Astrocyte (in vitro differentiated cells and primary cell): ENCODE data around the gene TMEM87B. TPM values are rescaled to one million over a fixed set of nuclear protein-coding genes. Genes with fewer than 3 reads are reported as not detected.
"Not testable (repeated sequence)": the region's sequence is repeated elsewhere in the genome, so short reads cannot be mapped to it uniquely, and the experiment has no call there.

Experiments
- DNase-seq: peaks from one replicate; pipeline ENCODE4 v3.0.0-alpha.2; 2010; ENCODE audit warnings: low read depth
- FAIRE-seq: peaks from 2 replicates; lab custom pipeline; 2011; peaks lifted over from hg19 to GRCh38; lab: Jason Lieb, UNC
- H2AFZ ChIP-seq: 2 replicates; pipeline ENCODE4 v1.6.0; 2012; ENCODE audit warnings: low read depth, low read length, inconsistent platforms
- H3K27ac ChIP-seq: 2 replicates; pipeline ENCODE4 v1.5.1; 2011; ENCODE audit warnings: low read depth, low read length, inconsistent platforms
- H3K27me3 ChIP-seq: 2 replicates; pipeline ENCODE4 v1.6.0; 2011; ENCODE audit warnings: low read length, inconsistent platforms; ENCODE audit not compliant: insufficient read depth
- H3K36me3 ChIP-seq: 2 replicates; pipeline ENCODE4 v1.5.1; 2011; ENCODE audit warnings: low read length, inconsistent platforms; ENCODE audit not compliant: insufficient read depth
- H3K4me1 ChIP-seq: 2 replicates; pipeline ENCODE4 v1.5.1; 2011; ENCODE audit warnings: low read length, inconsistent platforms; ENCODE audit not compliant: insufficient read depth
- H3K4me2 ChIP-seq: 2 replicates; pipeline ENCODE4 v1.6.0; 2012; ENCODE audit warnings: low read length, inconsistent platforms
- H3K4me3 ChIP-seq: 2 replicates; pipeline ENCODE4 v1.5.1; 2011; ENCODE audit warnings: low read depth, mild to moderate bottlenecking, low read length, inconsistent platforms; ENCODE audit not compliant: insufficient read depth
- H3K79me2 ChIP-seq: 2 replicates; pipeline ENCODE4 v1.6.0; 2012; ENCODE audit warnings: mild to moderate bottlenecking, low read length, inconsistent platforms; ENCODE audit not compliant: insufficient read depth
- H3K9ac ChIP-seq: 2 replicates; pipeline ENCODE4 v1.6.0; 2012; ENCODE audit warnings: mild to moderate bottlenecking, low read length, inconsistent platforms
- H3K9me3 ChIP-seq: 2 replicates; pipeline ENCODE4 v1.5.1; 2012; ENCODE audit warnings: low read depth, mild to moderate bottlenecking, low read length, inconsistent platforms; ENCODE audit not compliant: insufficient read depth
- H4K20me1 ChIP-seq: 2 replicates; pipeline ENCODE4 v1.6.0; 2012; ENCODE audit warnings: low read length, inconsistent platforms; ENCODE audit not compliant: insufficient read depth
- H3K27ac Mint-ChIP-seq: one replicate; pipeline ENCODE4 v1.8.0; 2021; ENCODE audit warnings: mild to moderate bottlenecking, mixed read lengths; ENCODE audit not compliant: unreplicated experiment
- H3K27me3 Mint-ChIP-seq: one replicate; pipeline ENCODE4 v1.8.0; 2021; ENCODE audit warnings: low read depth, mixed read lengths; ENCODE audit not compliant: unreplicated experiment
- H3K36me3 Mint-ChIP-seq: one replicate; pipeline ENCODE4 v1.8.0; 2021; ENCODE audit warnings: low read depth, mixed read lengths; ENCODE audit not compliant: unreplicated experiment
- H3K4me1 Mint-ChIP-seq: one replicate; pipeline ENCODE4 v1.8.0; 2021; ENCODE audit warnings: low read depth, mixed read lengths; ENCODE audit not compliant: unreplicated experiment
- H3K4me3 Mint-ChIP-seq: one replicate; pipeline ENCODE4 v1.8.0; 2021; ENCODE audit warnings: mild to moderate bottlenecking, moderate library complexity, mixed read lengths; ENCODE audit not compliant: unreplicated experiment
- H3K9me3 Mint-ChIP-seq: one replicate; pipeline ENCODE4 v1.8.0; 2021; ENCODE audit warnings: mild to moderate bottlenecking, mixed read lengths; ENCODE audit not compliant: unreplicated experiment
- EZH2 ChIP-seq: IDR thresholded peaks from 2 replicates; pipeline ENCODE4 v1.6.1; 2012; ENCODE audit warnings: mild to moderate bottlenecking, low read length, inconsistent platforms; ENCODE audit not compliant: insufficient read depth
- total RNA-seq: library from RNA; stranded (reverse); gene quantifications from 2 replicates; pipeline ENCODE4 v1.2.1, GENCODE V29; 2021
- TF ChIP-seq, protein P1 (sequence below): IDR thresholded peaks from 2 replicates; pipeline ENCODE4 v1.5.1; 2011; ENCODE audit warnings: low read depth, mild to moderate bottlenecking, inconsistent platforms, low read length, moderate library complexity; ENCODE audit not compliant: insufficient read depth

The TMEM87B gene
- total RNA-seq, 1 donor from 2014 or later, result 27.2 TPM

DNA sequence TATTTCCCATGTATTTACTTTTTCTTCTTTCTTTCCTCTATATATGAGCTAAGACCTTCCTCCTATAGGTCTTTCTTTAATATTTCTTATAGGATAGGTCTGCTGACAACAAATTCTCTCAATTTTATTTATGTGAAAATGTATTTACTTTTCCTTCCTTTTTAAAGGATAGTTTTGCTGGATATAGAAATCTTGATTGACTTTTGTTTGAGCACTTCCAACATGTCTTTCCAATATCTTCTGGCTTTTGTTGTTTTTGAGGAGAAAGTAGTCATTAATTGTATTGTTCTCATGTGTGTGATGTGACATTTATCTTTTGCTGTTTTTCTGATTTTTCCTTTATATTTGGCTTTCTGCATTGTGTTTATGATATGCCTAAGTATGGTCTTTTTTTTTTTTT lies 54.2 kb downstream of the TMEM87B start:
- H3K9me3 Mint-ChIP-seq, result peaks cover 10% of the 10 kb centered on the region
- no peaks in the 10 kb centered on the region for H3K79me2 ChIP-seq
- H3K27me3 ChIP-seq, result no peaks in the 10 kb centered on the region
- no peak overlapping the region for H3K4me3 Mint-ChIP-seq
- no peak overlapping the region for H3K4me3 ChIP-seq
- H3K4me1 ChIP-seq, result no peaks in the 10 kb centered on the region
- no peaks in the 10 kb centered on the region for H3K27me3 Mint-ChIP-seq
- H4K20me1 ChIP-seq, result peaks cover 4% of the 10 kb centered on the region
- H3K9me3 ChIP-seq, result peaks cover 3% of the 10 kb centered on the region
- peaks cover 47% of the 10 kb centered on the region for H3K36me3 ChIP-seq
- peaks cover 43% of the 10 kb centered on the region for H3K36me3 Mint-ChIP-seq
- H3K4me2 ChIP-seq, result no peak overlapping the region
- DNase-seq, result no peak
- no peak overlapping the region for H3K27ac ChIP-seq
- no peak for FAIRE-seq
- TF ChIP-seq, protein P1, sequence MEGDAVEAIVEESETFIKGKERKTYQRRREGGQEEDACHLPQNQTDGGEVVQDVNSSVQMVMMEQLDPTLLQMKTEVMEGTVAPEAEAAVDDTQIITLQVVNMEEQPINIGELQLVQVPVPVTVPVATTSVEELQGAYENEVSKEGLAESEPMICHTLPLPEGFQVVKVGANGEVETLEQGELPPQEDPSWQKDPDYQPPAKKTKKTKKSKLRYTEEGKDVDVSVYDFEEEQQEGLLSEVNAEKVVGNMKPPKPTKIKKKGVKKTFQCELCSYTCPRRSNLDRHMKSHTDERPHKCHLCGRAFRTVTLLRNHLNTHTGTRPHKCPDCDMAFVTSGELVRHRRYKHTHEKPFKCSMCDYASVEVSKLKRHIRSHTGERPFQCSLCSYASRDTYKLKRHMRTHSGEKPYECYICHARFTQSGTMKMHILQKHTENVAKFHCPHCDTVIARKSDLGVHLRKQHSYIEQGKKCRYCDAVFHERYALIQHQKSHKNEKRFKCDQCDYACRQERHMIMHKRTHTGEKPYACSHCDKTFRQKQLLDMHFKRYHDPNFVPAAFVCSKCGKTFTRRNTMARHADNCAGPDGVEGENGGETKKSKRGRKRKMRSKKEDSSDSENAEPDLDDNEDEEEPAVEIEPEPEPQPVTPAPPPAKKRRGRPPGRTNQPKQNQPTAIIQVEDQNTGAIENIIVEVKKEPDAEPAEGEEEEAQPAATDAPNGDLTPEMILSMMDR, result no peak
- no peak for TF ChIP-seq EZH2
- H3K27ac Mint-ChIP-seq, result no peak overlapping the region
- H3K4me1 Mint-ChIP-seq, result peaks cover 2% of the 10 kb centered on the region
- H2AFZ ChIP-seq, result no peak overlapping the region
- H3K9ac ChIP-seq, result no peak overlapping the region

DNA sequence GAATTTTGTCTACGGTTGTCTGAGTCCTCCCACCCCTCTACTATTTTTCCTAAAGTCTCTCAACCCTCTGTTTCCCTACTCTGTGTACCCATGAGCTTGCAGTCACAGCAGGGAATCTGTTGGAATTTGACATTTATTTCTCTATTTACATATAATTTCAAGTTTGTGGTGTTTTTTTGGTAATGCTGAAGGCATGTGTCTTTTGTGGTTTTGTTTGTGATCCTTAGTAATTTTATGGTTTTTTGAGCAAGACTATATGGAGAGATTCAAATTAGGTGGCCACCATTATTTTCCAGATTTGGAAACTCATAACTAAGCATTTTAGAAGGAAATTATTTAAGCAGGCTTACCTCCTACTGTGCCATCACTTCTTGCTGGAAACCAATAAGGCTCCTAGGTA lies 55.9 kb downstream of the TMEM87B start:
- Histone ChIP-seq H2AFZ (no peak overlapping the region), H3K27ac (no peak overlapping the region), H3K79me2 (no peaks in the 10 kb centered on the region), H3K4me3 (no peak overlapping the region), H3K9me3 (peaks cover 3% of the 10 kb centered on the region), H3K36me3 (peaks cover 40% of the 10 kb centered on the region), H3K4me1 (no peaks in the 10 kb centered on the region), H3K27me3 (no peaks in the 10 kb centered on the region), H3K4me2 (no peak overlapping the region), H3K9ac (no peak overlapping the region), H4K20me1 (peaks cover 4% of the 10 kb centered on the region)
- Mint-ChIP-seq H3K36me3 (peaks cover 43% of the 10 kb centered on the region), H3K27me3 (no peaks in the 10 kb centered on the region), H3K4me1 (no peaks in the 10 kb centered on the region), H3K27ac (no peak overlapping the region), H3K4me3 (no peak overlapping the region), H3K9me3 (peaks cover 10% of the 10 kb centered on the region)
- DNase-seq (no peak), FAIRE-seq (no peak)
- TF ChIP-seq EZH2, result no peak
- TF ChIP-seq, protein P1, result no peak

DNA sequence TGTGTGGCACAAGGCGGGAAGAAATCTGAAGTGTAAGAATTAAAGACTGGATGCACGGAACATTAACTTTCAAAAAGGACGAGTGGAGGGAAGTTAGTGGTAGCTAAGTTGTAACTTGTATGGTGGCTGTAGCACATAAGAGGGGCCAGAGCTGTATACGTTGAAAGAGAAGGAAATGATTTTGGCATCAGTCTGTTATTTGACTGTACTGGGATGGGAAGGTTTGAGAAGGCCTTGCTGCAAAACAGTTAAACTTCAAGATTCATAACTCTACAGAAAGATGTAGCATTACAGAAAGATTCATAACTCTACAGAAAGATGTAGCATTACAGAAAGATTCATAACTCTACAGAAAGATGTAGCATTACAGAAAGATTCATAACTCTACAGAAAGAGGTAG lies 58.3 kb downstream of the TMEM87B start:
- H3K4me1 Mint-ChIP-seq, FAIRE-seq, H4K20me1 ChIP-seq, H3K27ac ChIP-seq, H3K9ac ChIP-seq, H3K27me3 Mint-ChIP-seq, H3K4me3 Mint-ChIP-seq, H3K9me3 ChIP-seq, H3K79me2 ChIP-seq, H3K4me3 ChIP-seq, DNase-seq, H3K4me1 ChIP-seq, H2AFZ ChIP-seq, H3K4me2 ChIP-seq, H3K27ac Mint-ChIP-seq, H3K27me3 ChIP-seq: not testable (repeated sequence)
- Mint-ChIP-seq H3K36me3 (peaks cover 39% of the 10 kb centered on the region), H3K9me3 (peaks cover 10% of the 10 kb centered on the region)
- peaks cover 30% of the 10 kb centered on the region for H3K36me3 ChIP-seq
